Adrenal gland (tissue), 12 donors: ENCODE results near the gene ANTKMT. TPM values are rescaled to one million over a fixed set of nuclear protein-coding genes. Genes with fewer than 3 reads are reported as not detected.

Experiments
- DNase-seq, 7 donors: peaks; one replicate each; pipeline ENCODE4 v3.0.0-alpha.2; 2019 to 2020
- H3K27ac ChIP-seq, 5 donors: fragments of 200-600 bp; sonication (generic) in 4 of 5; 1 replicate in 3 of 5; 2 replicates in 2 of 5; pipeline versions ENCODE4 v1.5.1 to v1.8.0; 2016 to 2020; ENCODE audit warnings: mild to moderate bottlenecking in 1 of 5
- H3K27me3 ChIP-seq: fragments of 200-600 bp; 2 replicates; pipeline ENCODE4 v1.8.0; 2021
- H3K36me3 ChIP-seq, 2 donors: fragments of 200-600 bp; replicated peaks in 1 of 2; 1 replicate in 1 of 2; 2 replicates in 1 of 2; pipeline versions ENCODE4 v1.5.1 to v1.8.0; 2018 to 2022
- H3K4me1 ChIP-seq, 2 donors: fragments of 200-600 bp; replicated peaks in 1 of 2; 1 replicate in 1 of 2; 2 replicates in 1 of 2; pipeline versions ENCODE4 v1.5.1 to v1.8.0; 2018 to 2021
- H3K4me3 ChIP-seq, 4 donors: fragments of 200-600 bp; sonication (generic) in 3 of 4; one replicate each; pipeline ENCODE4 v1.5.1; 2016 to 2018
- H3K9me3 ChIP-seq, 3 donors: fragments of 200-600 bp; sonication (generic) in 1 of 3; replicated peaks in 1 of 3; 1 replicate in 2 of 3; 2 replicates in 1 of 3; pipeline versions ENCODE4 v1.5.1 to v1.8.0; 2016 to 2021
- CTCF ChIP-seq, 6 experiments: fragments of 450-650 bp in 4 of 6; fragments of 200-600 bp in 2 of 6; sonication (generic) in 1 of 6; IDR thresholded peaks; 1 replicate in 5 of 6; 2 replicates in 1 of 6; pipeline versions ENCODE4 v1.5.1 to v1.8.0; 2016 to 2021; ENCODE audit warnings: antibody characterized with exemption in 6 of 6, mild to moderate bottlenecking in 2 of 6, moderate library complexity in 1 of 6
- POLR2A ChIP-seq, 2 donors: fragments of 450-650 bp; IDR thresholded peaks; one replicate each; pipeline ENCODE4 v1.6.1; 2017; ENCODE audit warnings: antibody characterized with exemption in 2 of 2, mild to moderate bottlenecking in 2 of 2, moderate library complexity in 1 of 2
- WGBS, 4 donors: extraction: QIAGEN DNeasy Blood & Tissue Kit in 2 of 4; methylation state at CpG; one replicate each; pipeline versions ENCODE4 v1.1.5 to v1.1.7; 2013 to 2017; 5-methylcytosine and 5-hydroxymethylcytosine counted together
- intact Hi-C, 2 donors: fragments of 100-400 bp; cut with DNase I; formaldehyde crosslinking; loops; one replicate each; pipeline versions ENCODE4 v1.14.1 to v1.15.0; 2022 to 2023
- polyA plus RNA-seq, 3 donors: library from polyadenylated mRNA; stranded (reverse); fragments of 200-250 nt in 2 of 3; fragments of 350-450 nt in 1 of 3; fragmentation: Illumina TruSeq in 1 of 3; extraction: RNeasy Lipid Tissue Mini Kit (QIAGEN cat#74804) in 1 of 3; gene quantifications; one replicate each; pipeline ENCODE4 v1.2.3, GENCODE V29; 2013 to 2014
- total RNA-seq, 9 donors: library from RNA; depleted of rRNA in 4 of 9; stranded (reverse); fragments of >200 nt in 4 of 9; fragments of 120-200 nt in 1 of 9; fragmentation: NEBNext Ultra II Directional in 1 of 9; extraction: Animal tissue kit (Norgen Biotek cat#: 25700) in 1 of 9; gene quantifications; one replicate each; pipeline versions ENCODE4 v1.1.0 to v1.2.4, GENCODE V29; 2013 to 2023
- donor health status: healthy with polysubstance abuse.
- donor health status: Bipolar disorder and iron deficiency.
- donor health status: DM: yes; HTN: yes; CAD: no.
- donor health status: DM: no; HTN: no; CAD: no.
- donor health status: DM: no; HTN: no; CAD: no.
- donor health status: DM: yes; HTN: yes; CAD: no.

The ANTKMT gene
- total and polyA plus RNA-seq, 12 donors = 0.48 to 127 (median 64.1) TPM

- H3K4me3 ChIP-seq = no peak overlapping the region
- no peaks in the 10 kb centered on the region for H3K9me3 ChIP-seq
- WGBS, 4 donors = 74 to 88% (median 78%) methylated on average over 2 to 13 of the region's 13 CpGs
- no peaks in the 10 kb centered on the region for H3K27me3 ChIP-seq
- H3K4me1 ChIP-seq = no peaks in the 10 kb centered on the region
- H3K36me3 ChIP-seq = no peaks in the 10 kb centered on the region
- TF ChIP-seq CTCF (IDR thresholded peaks at IDR 0.05) = no peak
- TF ChIP-seq POLR2A (IDR thresholded peaks at IDR 0.05) = no peak
- H3K27ac ChIP-seq = no peak overlapping the region
- intact Hi-C loops = no loop called here
- no peak for DNase-seq
Measured at GRCh38 chr16:746637-747036, 25.7 kb downstream of the ANTKMT start.

GRCh38 chr16:747978-748746 lies 27.2 kb downstream of the ANTKMT start:
- intact Hi-C loops = no loop called here
- DNase-seq = no peak
- Histone ChIP-seq H3K27ac (no peak overlapping the region), H3K36me3 (no peaks in the 10 kb centered on the region), H3K27me3 (no peaks in the 10 kb centered on the region), H3K4me3 (no peak overlapping the region), H3K9me3 (no peaks in the 10 kb centered on the region), H3K4me1 (no peaks in the 10 kb centered on the region)
- TF ChIP-seq POLR2A (IDR thresholded peaks at IDR 0.05) = no peak
- no peak for TF ChIP-seq CTCF (IDR thresholded peaks at IDR 0.05)
- 73 to 84% (median 79%) methylated on average over 24 to 39 of the region's 39 CpGs for WGBS, 4 donors

GRCh38 chr16:749010-749409 lies 28.1 kb downstream of the ANTKMT start:
- 74 to 82% (median 78%) methylated on average over 6 of the region's 6 CpGs for WGBS, 4 donors
- H3K4me3 ChIP-seq = no peak overlapping the region
- intact Hi-C loops = no loop called here
- no peaks in the 10 kb centered on the region for H3K4me1 ChIP-seq
- H3K36me3 ChIP-seq = no peaks in the 10 kb centered on the region
- no peaks in the 10 kb centered on the region for H3K27me3 ChIP-seq
- no peaks in the 10 kb centered on the region for H3K9me3 ChIP-seq
- TF ChIP-seq POLR2A (IDR thresholded peaks at IDR 0.05) (no peak), CTCF (IDR thresholded peaks at IDR 0.05) (no peak)
- no peak for DNase-seq
- no peak overlapping the region for H3K27ac ChIP-seq

GRCh38 chr16:750485-750884 lies 29.5 kb downstream of the ANTKMT start:
- no peak overlapping the region for H3K4me3 ChIP-seq
- DNase-seq = no peak
- 51 to 68% (median 57%) methylated on average over 9 of the region's 9 CpGs for WGBS, 4 donors
- H3K4me1 ChIP-seq = no peaks in the 10 kb centered on the region
- no peaks in the 10 kb centered on the region for H3K36me3 ChIP-seq
- H3K27ac ChIP-seq = no peak overlapping the region
- no peaks in the 10 kb centered on the region for H3K27me3 ChIP-seq
- H3K9me3 ChIP-seq = no peaks in the 10 kb centered on the region
- TF ChIP-seq CTCF (IDR thresholded peaks at IDR 0.05) (no peak), POLR2A (IDR thresholded peaks at IDR 0.05) (no peak)
- intact Hi-C loops = no loop called here
